GM13976 (cell line): ENCODE measurements around the gene SFT2D3.
A peak's percentile ranks its signal among the peaks of the same experiment; 100 is the strongest.

Experiments used
- DNase-seq: peaks from one replicate; pipeline ENCODE4 v3.0.0; 2012; ENCODE audit warnings: low spot score
- in situ Hi-C: fragments of 300-500 bp; cut with MboI; formaldehyde crosslinking; loops from one replicate; pipeline ENCODE4 v1.12.0; 2022; ENCODE audit warnings: low sequenced_read_pairs, mixed read lengths, inconsistent platforms; ENCODE audit not compliant: unreplicated experiment
- TF ChIP-seq, protein P1 (sequence below): IDR thresholded peaks from 2 replicates; pipeline ENCODE4 v1.5.1; 2012; ENCODE audit warnings: borderline replicate concordance, mild to moderate bottlenecking; ENCODE audit not compliant: insufficient read depth; ENCODE audit errors: extremely low read depth, missing control alignments, control extremely low read depth

SFT2D3 gene

DNA sequence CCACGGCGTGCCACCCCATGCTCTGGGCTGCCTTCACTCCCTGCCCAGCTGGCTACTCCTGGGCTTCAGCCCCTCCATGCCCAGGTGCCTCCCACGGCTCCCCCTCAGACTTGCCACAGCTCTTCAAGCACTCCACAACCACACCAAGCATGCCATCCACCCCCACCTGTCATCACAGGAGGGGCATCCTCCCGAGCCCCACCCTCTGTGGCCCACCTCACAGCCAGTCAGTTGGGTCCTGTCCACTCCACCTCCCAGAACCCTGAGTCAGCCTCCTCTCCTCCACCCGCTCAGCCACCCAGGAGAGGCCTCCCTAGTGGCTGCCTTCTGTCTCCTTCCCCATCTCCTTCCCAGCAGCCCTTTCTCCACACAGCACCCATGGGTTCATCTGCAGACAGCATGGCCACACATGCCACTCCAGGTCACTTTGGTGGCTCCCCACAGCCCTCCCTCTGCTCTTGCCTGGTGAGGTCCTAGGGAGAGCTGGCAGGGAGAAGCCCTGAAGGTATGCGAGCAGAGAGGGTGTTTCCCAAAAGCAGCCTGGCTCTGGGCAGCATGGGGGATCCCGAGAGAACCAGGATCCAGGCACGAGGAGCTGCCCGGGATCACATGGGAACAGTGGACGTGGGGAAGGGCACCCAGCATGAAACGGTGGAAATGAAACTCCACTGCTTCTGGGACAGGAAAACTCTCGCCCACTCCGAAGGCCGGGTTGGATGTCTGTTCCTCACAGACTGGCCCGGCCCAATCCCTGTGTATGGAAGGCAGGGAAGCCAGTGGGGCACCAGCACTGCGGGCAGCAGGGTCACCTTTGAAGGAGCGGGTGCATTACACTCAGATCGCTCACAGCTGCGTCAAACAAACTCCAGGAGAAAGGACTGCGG is 28.7 kb upstream of the SFT2D3 start:
- in situ Hi-C loops: no loop called here
- TF ChIP-seq, protein P1, sequence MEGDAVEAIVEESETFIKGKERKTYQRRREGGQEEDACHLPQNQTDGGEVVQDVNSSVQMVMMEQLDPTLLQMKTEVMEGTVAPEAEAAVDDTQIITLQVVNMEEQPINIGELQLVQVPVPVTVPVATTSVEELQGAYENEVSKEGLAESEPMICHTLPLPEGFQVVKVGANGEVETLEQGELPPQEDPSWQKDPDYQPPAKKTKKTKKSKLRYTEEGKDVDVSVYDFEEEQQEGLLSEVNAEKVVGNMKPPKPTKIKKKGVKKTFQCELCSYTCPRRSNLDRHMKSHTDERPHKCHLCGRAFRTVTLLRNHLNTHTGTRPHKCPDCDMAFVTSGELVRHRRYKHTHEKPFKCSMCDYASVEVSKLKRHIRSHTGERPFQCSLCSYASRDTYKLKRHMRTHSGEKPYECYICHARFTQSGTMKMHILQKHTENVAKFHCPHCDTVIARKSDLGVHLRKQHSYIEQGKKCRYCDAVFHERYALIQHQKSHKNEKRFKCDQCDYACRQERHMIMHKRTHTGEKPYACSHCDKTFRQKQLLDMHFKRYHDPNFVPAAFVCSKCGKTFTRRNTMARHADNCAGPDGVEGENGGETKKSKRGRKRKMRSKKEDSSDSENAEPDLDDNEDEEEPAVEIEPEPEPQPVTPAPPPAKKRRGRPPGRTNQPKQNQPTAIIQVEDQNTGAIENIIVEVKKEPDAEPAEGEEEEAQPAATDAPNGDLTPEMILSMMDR: no peak
- DNase-seq: no peak

DNA sequence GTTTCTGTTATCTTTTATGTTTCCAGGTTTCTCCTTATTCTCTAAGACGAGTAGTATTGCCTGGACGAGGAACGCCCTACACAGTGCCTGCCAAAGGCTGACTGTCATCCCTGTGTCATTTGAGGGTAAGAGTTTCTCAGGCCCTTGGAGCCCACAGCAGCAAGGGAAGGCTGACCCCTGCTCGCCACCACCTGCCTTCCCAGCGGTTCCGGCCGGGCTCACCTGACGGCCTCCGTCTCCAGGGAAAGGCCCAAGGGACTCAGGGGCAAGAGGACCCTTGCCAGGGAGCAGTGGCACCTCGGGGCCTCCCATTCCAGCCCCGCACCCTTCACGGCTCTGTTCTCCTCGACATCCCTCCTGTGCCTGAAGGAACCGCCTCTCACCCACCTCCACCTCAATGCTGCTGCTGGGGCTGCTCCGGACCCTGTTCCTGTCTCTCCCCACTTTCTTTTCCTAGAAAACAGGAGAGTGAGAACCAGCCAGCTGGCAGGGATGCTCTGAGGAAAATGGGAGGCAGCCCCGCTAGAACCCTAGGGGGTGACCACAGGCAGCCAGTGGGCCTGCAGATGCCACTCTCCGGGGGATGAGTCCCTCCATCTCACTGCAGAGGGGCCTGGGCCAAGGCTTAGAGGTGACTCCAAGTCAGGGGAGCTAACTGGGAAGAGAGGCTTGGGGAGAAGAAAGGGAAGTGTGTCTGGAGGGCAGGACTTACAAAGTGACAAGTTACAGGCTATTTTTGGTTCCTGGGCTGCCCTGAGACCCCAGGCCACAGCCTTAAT is 27.8 kb upstream of the SFT2D3 start:
- DNase-seq: no peak
- TF ChIP-seq, protein P1: no peak
- in situ Hi-C loops: no loop called here

DNA sequence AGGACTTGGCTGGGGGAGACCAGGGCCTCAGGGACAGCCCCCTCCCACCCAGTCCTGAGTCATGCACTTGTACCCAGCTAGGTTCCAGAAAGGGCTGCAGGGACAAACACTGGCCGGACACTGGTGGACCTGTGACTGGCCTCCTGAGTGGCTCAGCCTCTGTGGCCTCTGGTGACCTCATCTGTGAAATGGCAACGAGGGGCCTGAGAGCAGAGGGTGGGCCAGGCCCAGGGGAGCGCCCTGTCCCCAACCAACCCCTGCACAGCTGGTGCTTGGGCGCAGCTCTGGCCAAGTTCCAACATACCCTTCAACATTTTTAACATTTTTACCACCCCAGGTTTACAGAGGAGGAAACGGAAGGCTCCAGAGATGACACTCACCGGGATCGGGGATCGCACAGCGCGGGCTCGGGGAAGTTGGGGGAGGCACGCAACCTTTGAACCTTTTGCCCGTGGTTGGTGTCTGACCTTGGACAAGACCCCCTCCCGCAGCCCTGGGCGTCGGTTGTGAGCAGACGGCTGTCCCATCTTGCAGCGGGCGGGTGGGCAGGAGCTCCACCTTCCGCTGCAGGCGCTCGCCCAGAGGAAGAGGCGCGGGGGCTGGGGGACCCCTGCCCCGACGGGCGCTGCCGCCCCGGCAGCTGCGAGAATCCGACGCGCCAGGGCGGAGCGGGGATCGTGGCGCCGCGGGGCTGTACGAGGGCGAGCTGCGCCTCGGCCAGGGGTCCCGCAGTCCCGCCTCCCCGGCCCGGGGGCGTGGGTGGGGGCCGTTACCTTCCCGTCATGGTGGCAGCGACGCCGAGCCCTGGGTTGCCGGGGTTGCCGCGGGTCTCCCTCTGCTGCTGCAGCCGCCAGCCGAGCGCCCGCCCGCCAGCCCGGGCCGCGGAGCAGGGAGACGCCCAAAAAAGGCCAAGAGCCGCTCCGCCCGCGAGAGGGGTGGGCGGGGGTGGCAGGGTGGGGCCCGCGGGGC is 26.8 kb upstream of the SFT2D3 start:
- peak; percentile 75 for DNase-seq
- in situ Hi-C loops: no loop called here
- TF ChIP-seq, protein P1: no peak

DNA sequence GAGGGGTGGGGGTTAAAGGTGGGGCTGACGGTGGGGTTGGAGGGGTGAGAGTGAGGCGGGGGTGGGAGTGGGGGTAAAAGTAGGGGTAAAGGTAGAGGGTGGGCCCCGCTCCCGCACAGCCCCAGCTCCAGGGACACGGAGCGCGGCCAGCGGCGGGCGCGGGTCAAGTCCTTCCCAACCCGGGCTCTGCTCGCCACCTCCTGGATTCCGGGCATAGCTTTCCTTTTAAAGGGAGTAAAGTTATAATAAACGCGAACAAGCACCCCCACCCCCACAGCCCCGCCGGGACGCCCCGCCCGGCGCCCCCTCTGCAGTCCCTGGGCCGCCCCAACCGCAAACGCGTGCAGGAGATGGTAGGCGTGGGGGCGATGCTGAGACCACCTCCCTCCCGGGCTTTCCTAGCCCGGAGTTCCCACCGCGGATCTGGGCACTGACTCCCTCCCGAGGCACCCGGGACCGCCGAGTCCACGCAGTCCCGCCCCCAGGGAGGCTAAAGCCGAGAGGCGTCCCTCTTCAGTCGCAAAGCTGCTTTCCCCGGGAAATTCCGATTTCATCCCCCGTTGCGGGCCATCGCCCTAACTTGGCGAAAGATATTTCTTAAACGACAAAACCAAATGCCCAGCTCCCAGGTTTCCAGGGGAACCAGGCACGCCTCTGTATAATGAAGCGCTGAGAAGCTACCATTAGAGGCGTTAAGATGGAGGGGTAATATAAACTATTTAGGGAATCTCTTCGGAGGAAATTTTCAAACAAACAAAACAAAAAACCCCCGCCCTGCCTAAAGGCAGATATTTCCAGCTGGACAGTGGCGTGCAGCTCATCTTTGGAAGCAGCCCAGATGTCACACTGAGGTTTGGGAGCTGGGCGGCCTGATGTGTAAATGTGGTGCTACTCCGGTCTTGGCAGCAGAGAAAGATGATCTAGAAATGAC is 25.7 kb upstream of the SFT2D3 start, which contains the start of gene LIMS2:
LIMS2 (minus strand) TSS at position 200 of the 931 bp plus-strand sequence. CDS start 506 bp downstream, outside the sequence.
- DNase-seq: no peak
- in situ Hi-C loops: no loop called here
- TF ChIP-seq, protein P1: no peak

DNA sequence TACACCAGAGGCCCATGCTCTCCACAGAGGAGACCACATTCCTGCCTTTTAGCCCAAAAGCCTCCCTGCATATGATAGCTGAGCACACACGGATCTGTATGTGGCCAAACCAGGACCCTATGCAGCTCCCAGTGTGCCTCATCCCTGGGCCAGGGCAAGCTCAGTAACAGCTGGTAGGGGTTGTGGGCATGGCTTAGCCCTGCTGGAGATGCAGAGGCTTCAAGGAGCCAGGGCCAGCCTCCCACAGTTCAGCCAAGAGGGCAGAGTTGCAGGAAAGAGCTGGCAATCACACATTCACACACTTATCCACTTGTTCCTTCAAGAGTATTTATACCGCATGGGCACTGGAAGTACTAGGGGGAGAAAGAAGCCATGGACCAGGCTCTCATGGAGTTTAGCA is 24.4 kb upstream of the SFT2D3 start:
- TF ChIP-seq, protein P1: no peak
- no peak for DNase-seq
- in situ Hi-C loops: no loop called here

DNA sequence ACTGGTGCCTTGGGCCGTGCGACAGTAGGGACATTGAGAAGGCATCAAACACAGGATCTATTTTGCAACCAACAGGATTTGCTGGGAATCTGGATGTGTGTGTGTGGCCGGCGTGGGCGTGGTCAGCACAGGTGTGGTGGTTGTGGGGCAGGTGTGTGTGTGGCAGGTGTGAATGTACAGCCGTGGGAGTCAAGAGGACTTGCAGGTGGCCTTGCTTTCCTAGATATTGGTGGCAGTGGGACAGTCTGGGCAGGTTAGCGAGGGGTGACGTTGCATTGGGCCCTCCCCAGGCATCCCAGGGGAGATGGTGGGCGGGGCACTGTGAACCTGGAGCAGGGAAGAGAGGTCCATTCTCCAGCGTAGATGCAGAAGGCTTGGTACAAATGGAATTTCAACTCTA is 22.8 kb upstream of the SFT2D3 start:
- no peak for DNase-seq
- TF ChIP-seq, protein P1: no peak
- in situ Hi-C loops: no loop called here
